Spleen (tissue), 7 donors: ENCODE measurements around the gene SH3RF3.

ENCODE experiments used
- POLR2A ChIP-seq, 3 donors: fragments of 450-650 bp; IDR thresholded peaks; one replicate each; pipeline ENCODE4 v1.5.1; 2017; ENCODE audit warnings: antibody characterized with exemption in 3 of 3, mild to moderate bottlenecking in 1 of 3
- POLR2AphosphoS5 ChIP-seq, 3 donors: sonication (generic); formaldehyde crosslinking; IDR thresholded peaks; one replicate each; pipeline ENCODE4 v1.5.1; 2017; ENCODE audit warnings: antibody characterized with exemption in 3 of 3
- TF ChIP-seq, protein P1 (sequence below), 11 experiments: fragments of 200-600 bp in 7 of 11; fragments of 450-650 bp in 4 of 11; sonication (generic) in 4 of 11; IDR thresholded peaks in 8 of 11; conservative IDR thresholded peaks in 3 of 11; 1 replicate in 7 of 11; 2 replicates in 4 of 11; pipeline versions ENCODE4 v1.4.0 to v1.8.0; 2016 to 2021; ENCODE audit warnings: antibody characterized with exemption in 11 of 11, inconsistent platforms in 4 of 11, mild to moderate bottlenecking in 1 of 11
- donor health status: DM: no; HTN: no; CAD: no; lungs with moderate emphysema.
- donor health status: DM: no; HTN: no; CAD: no.
- donor health status: DM: no; HTN: no; CAD: no.

DNA sequence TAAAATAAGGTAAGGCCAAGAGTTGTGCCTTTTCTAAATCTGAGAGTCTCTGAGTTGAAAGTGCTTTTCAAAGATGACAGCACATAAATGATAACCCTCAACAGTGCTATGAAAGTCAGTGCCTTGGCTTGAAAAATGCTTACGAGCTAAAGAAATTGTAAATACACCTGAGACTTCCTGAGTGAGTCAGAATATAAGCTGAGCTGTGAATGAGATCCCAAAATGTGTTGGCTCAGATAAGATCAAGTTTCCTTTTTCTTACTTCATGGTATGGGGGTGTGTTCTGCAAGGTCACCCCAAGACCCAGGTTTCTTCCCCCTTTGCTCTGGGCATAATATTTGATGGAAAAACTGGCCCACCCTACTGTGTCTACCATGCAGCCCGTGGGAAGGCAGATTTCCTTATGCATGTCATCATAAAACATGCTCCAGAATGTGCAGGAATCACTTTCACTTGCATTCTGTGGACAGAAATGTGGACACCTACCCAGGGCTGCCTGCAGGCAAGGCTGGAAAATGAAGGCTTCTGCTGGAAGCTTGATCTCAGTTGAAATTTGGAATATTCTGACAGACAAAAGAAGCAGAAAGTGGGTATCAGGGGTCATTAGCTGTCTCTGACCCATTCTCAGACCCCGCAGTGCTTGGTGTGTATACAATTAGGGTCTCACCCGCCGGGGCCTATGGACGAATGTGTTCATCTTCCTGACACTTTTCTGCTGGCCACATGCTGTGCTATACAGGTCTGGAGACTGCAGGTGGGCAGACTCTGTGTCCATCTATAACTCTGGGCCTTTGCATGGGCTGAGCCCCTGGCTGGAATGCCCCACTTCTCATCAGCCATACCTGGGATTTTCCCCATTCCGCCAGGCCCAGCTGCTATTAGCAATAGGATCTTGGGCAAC, 212.6 kb downstream of the SH3RF3 start:
- TF ChIP-seq, protein P1, sequence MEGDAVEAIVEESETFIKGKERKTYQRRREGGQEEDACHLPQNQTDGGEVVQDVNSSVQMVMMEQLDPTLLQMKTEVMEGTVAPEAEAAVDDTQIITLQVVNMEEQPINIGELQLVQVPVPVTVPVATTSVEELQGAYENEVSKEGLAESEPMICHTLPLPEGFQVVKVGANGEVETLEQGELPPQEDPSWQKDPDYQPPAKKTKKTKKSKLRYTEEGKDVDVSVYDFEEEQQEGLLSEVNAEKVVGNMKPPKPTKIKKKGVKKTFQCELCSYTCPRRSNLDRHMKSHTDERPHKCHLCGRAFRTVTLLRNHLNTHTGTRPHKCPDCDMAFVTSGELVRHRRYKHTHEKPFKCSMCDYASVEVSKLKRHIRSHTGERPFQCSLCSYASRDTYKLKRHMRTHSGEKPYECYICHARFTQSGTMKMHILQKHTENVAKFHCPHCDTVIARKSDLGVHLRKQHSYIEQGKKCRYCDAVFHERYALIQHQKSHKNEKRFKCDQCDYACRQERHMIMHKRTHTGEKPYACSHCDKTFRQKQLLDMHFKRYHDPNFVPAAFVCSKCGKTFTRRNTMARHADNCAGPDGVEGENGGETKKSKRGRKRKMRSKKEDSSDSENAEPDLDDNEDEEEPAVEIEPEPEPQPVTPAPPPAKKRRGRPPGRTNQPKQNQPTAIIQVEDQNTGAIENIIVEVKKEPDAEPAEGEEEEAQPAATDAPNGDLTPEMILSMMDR (IDR thresholded peaks at IDR 0.05 in 8 of 11, conservative IDR thresholded peaks at IDR 0.05 in 3 of 11), result no peak
- TF ChIP-seq POLR2A (IDR thresholded peaks at IDR 0.05) (no peak), POLR2AphosphoS5 (IDR thresholded peaks at IDR 0.05) (no peak)
